SK-N-SH (cell line): ENCODE results near the gene NLRP1.

Experiments used
- CTCF ChIP-seq: fragments of 200-600 bp; sonication (generic); IDR thresholded peaks from 2 replicates; pipeline ENCODE4 v1.6.1; 2017; ENCODE audit warnings: antibody characterized with exemption, mild to moderate bottlenecking, moderate library complexity
- RFX5 ChIP-seq: IDR thresholded peaks from 2 replicates; pipeline ENCODE4 v1.6.1; 2012; ENCODE audit warnings: mild to moderate bottlenecking, improper control_type of control experiment, low read length
- TAF1 ChIP-seq: IDR thresholded peaks from 2 replicates; pipeline ENCODE4 v1.6.1; 2012; ENCODE audit warnings: low read depth, mild to moderate bottlenecking, low read length, moderate library complexity, borderline replicate concordance
- USF2 ChIP-seq: fragments of 150-350 bp; IDR thresholded peaks from 2 replicates; pipeline ENCODE4 v1.6.1; 2017; ENCODE audit warnings: antibody characterized with exemption, low read length, low read depth, borderline replicate concordance
- YY1 ChIP-seq: IDR thresholded peaks from 2 replicates; pipeline ENCODE4 v1.4.0; 2012; ENCODE audit warnings: low read depth, mild to moderate bottlenecking

GRCh38 chr17:5582209-5583185, 1.8 kb downstream of the NLRP1 start:
- TF ChIP-seq RFX5 = no peak
- TF ChIP-seq CTCF = no peak
- TF ChIP-seq USF2 = no peak
- TF ChIP-seq YY1 = no peak
- TF ChIP-seq TAF1 = no peak
